Nucleus accumbens (tissue), 56 donors: ENCODE measurements around the gene SPATA2.
"Not testable (repeated sequence)": the region's sequence is repeated elsewhere in the genome, so short reads cannot be mapped to it uniquely, and the experiment has no call there.

Experiments
- DNase-seq, 56 donors: peaks; one replicate each; lab custom pipeline; 2025; lab: John Stamatoyannopoulos, UW

The SPATA2 gene

GRCh38 chr20:49915380-49916145, at the start of gene SPATA2:
SPATA2 (minus strand) TSS chr20:49915529; CDS start chr20:49908490, 7,039 bp downstream.
- DNase-seq: peak; percentile 46 to 99 (median 94)

- DNase-seq: no peak
Observed at GRCh38 chr20:49961413-49961812, 46.1 kb upstream of the SPATA2 start.

GRCh38 chr20:49957089-49957938, 42.0 kb upstream of the SPATA2 start:
- DNase-seq: peak in 53 of 56 donors; percentile 8 to 94 (median 70)

- DNase-seq: no peak
Observed at GRCh38 chr20:49956689-49957088, 41.4 kb upstream of the SPATA2 start.

- DNase-seq: not testable (repeated sequence)
Observed at GRCh38 chr20:49955830-49956396, 40.6 kb upstream of the SPATA2 start.

- DNase-seq: no peak
Observed at GRCh38 chr20:49955167-49955566, 39.8 kb upstream of the SPATA2 start.

GRCh38 chr20:49951151-49951550, 35.8 kb upstream of the SPATA2 start:
- DNase-seq: no peak

GRCh38 chr20:49948809-49949507, 33.6 kb upstream of the SPATA2 start:
- DNase-seq: no peak

GRCh38 chr20:49948178-49948577, 32.8 kb upstream of the SPATA2 start:
- DNase-seq: no peak

- DNase-seq: no peak
Observed at GRCh38 chr20:49945701-49946477, 30.6 kb upstream of the SPATA2 start.

GRCh38 chr20:49945306-49945700, 30.0 kb upstream of the SPATA2 start:
- no peak for DNase-seq

GRCh38 chr20:49942942-49943341, 27.6 kb upstream of the SPATA2 start:
- DNase-seq: no peak

GRCh38 chr20:49942303-49942702, 27.0 kb upstream of the SPATA2 start:
- no peak for DNase-seq

GRCh38 chr20:49941456-49941855, 26.1 kb upstream of the SPATA2 start:
- DNase-seq: no peak

GRCh38 chr20:49938173-49939163, 23.1 kb upstream of the SPATA2 start:
- DNase-seq: peak in 17 of 56 donors; percentile 3 to 52 (median 9)

- DNase-seq: peak in 1 of 56 donors; percentile 29
Observed at GRCh38 chr20:49937027-49937929, 21.9 kb upstream of the SPATA2 start.
